Measurements from ENCODE around the gene WDTC1.

Gene WDTC1

DNA sequence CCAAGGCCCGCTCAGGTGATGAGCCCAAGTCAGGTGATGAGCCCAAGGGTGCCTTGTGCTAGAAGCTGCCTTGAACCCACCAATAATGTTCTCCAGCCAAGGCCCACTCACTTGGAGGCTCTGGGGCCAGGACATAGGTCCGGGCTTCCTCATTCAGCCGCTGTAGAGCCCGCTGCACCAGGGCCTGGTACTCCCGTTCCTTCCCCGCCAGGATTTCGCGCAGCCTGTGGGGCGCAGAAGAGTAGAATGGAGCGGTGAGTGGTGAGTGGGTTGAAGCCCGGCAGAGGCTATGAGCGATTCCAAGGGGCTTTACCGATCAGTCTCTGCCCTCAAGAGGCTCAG is 121.8 kb downstream of the WDTC1 start:
- no peak for DNase-seq (ENCODE audit: low read depth)

DNA sequence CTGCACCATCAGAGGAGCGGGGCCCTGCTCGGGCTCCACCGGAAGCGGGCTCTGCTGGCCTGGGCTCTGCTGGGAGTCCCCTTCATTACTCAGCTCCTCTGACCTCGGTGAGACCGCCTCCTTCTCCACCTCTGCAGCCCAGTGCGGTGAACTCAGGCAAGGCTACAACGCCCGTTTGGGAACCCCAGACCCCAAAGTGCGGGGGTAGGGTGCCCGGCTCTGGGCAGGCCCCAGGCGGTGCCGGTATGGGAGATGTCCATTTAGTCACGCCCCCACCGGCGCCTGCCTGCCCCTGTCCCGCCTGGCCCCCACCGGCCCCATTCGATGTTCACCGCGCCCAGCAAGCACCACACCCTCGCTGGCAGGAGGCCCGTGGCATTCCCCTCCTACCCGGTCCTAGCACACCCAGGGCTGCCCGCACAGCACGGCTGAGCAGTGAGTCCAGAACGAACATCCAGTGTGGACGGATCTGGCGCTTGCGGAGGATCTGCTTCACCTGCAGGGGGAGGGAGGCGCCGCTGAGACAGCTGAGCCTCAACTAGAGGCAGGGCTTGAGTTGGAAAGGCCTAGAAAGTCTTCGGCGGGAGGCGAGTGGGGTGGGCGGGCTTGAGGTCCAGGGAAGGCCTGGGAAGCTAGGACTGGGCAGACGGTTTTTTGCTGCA is 122.3 kb downstream of the WDTC1 start:
- DNase-seq (ENCODE audit: low read depth), result no peak

DNA sequence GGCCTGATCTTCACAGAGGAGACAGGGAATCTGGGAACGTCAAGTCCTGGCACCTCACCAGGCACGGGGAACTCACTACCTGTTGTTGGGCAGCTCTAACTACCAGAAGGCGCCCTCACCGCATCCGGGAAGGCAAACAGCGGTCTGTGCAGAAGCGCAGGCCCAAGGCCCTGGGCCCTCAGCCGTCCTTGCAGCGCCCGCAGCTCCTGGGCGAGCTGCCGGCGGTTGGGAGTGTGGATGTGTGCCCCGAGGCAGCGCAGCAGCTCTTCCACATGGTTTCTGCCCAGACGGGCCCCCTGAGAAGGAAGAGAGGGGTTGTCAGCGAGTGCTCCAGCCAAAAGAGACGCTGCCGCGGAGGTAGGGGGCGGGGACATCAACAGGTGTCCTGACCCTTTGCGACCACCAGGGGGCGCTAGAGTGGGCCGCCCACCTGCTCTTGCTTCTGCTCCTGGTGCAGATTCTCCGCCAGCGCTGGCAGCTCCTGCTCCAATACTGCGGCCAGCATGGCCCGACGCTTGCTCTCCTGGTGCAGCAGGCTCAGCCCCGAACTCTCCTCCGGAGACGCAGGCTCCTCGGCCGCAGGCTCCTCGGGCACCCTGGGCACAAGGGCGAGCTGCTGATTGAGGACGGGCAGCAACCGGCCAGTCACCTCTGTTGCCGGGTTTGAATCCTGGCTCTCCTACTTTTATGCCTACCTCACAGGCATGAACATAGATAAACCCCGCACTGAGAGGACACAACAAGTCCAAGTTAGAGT is 123.0 kb downstream of the WDTC1 start:
- DNase-seq (ENCODE audit: low read depth), result peak; percentile 67

Measured in stimulated activated CD8-positive, alpha-beta memory T cell treated with anti-CD3 and anti-CD28 coated beads, Interleukin-12 subunit alpha, Interleukin-12 subunit beta, amount 100 ng/mL, for 1 hour (primary cell).